GM12801 (cell line): Measurements from ENCODE around the gene ALDH3A1.

ENCODE experiments used
- CTCF ChIP-seq: IDR thresholded peaks from one replicate; pipeline ENCODE4 v1.5.1; 2011; ENCODE audit warnings: control low read depth; ENCODE audit not compliant: insufficient read length; ENCODE audit errors: extremely low read depth

Gene ALDH3A1

GRCh38 chr17:19714542-19715411 lies 33.3 kb downstream of the ALDH3A1 start:
- TF ChIP-seq CTCF, result no peak

GRCh38 chr17:19713901-19714361 lies 34.2 kb downstream of the ALDH3A1 start:
- no peak for TF ChIP-seq CTCF

GRCh38 chr17:19713462-19713861 lies 34.6 kb downstream of the ALDH3A1 start:
- TF ChIP-seq CTCF, result no peak

GRCh38 chr17:19712436-19713004 lies 35.6 kb downstream of the ALDH3A1 start:
- TF ChIP-seq CTCF, result no peak

GRCh38 chr17:19709841-19710240 lies 38.3 kb downstream of the ALDH3A1 start:
- no peak for TF ChIP-seq CTCF

GRCh38 chr17:19708431-19709175 lies 39.5 kb downstream of the ALDH3A1 start:
- no peak for TF ChIP-seq CTCF

- no peak for TF ChIP-seq CTCF
Measured at GRCh38 chr17:19707728-19708221, 40.3 kb downstream of the ALDH3A1 start.
